Measurements from ENCODE around the gene PCNT. TPM values are rescaled to one million over a fixed set of nuclear protein-coding genes. Genes with fewer than 3 reads are reported as not detected.
A peak's percentile ranks its signal among the peaks of the same experiment; 100 is the strongest.

PCNT gene
- total and polyA plus RNA-seq, 9 of the 15 experiments (the other 6 are each of a cell fraction or from before 2014, with no cell fraction given), result 9.1 to 53.5 (median 31.3) TPM

GRCh38 chr21:46366966-46367365, 43.0 kb downstream of the PCNT start:
- Histone ChIP-seq H4K20me1 (replicated peaks; ENCODE audit: control insufficient read depth, insufficient read depth, low read length) (peaks cover 2% of the 10 kb centered on the region; the same call in 1 of the 2 replicates), H2AFZ (ENCODE audit: low read depth, low read length) (no peak overlapping the region), H3K36me3 (ENCODE audit: control insufficient read depth, insufficient read depth, low read length) (peaks cover 78% of the 10 kb centered on the region; the same call in 2 of the 3 replicates), H3K9me1 (ENCODE audit: control insufficient read depth, insufficient read depth, low read length) (no peaks in the 10 kb centered on the region), H3K27me3 (ENCODE audit: control insufficient read depth in 2 of 2, insufficient read depth in 2 of 2, low read length in 2 of 2) (no peaks in the 10 kb centered on the region; a peak in 1 of 5 replicates), H3K9me3 (replicated peaks; ENCODE audit: control insufficient read depth, insufficient read depth, low read depth, low read length) (no peaks in the 10 kb centered on the region), H3K9ac (ENCODE audit: insufficient read depth in 1 of 2, low read depth in 2 of 2, low read length in 2 of 2) (peak overlapping the region in 1 of 2 experiments; percentile 30; a peak in 1 of 4 replicates), H3K4me2 (ENCODE audit: insufficient read depth, low read length) (no peak overlapping the region), H3K27ac (ENCODE audit: extremely low read depth, low read depth, low read length) (no peak overlapping the region), H3K79me2 (ENCODE audit: control insufficient read depth, insufficient read depth, low read length) (peaks cover 20% of the 10 kb centered on the region; the same call in 2 of the 3 replicates), H3K4me1 (replicated peaks in 1 of 2; ENCODE audit: control insufficient read depth in 2 of 2, insufficient read depth in 2 of 2, low read length in 2 of 2) (peaks cover 0 to 11% of the 10 kb centered on the region in 2 experiments; a peak in 1 of 5 replicates), H3K4me3 (no peak overlapping the region)
- FAIRE-seq (no peak), DNase-seq (ENCODE audit: extremely low read depth in 1 of 4, low spot score in 3 of 4) (no peak), ATAC-seq (no peak)
- in situ Hi-C loops (cut with MboI) (no loop called here), intact Hi-C loops (cut with micrococcal nuclease) (no loop called here)
- 96% methylated on average over 20 of the region's 20 CpGs for WGBS (ENCODE audit: insufficient coverage, low coverage, missing lambda C conversion rate)
- BruUV-seq (replicated peaks), result no TSS peak
- POLR2A ChIA-PET, result interaction anchor here (0.6 kb wide), 1 partner anchor 20 kb away, joined by 3 read pairs; no protein-coding TSS in a partner anchor
- TF ChIP-seq ZNF444 (CRISPR knock-in tag; IDR thresholded peaks at IDR 0.05) (no peak), ZNF436 (CRISPR knock-in tag; IDR thresholded peaks at IDR 0.05) (no peak)
- CTCF ChIA-PET (ENCODE audit: low intra/inter-chr PET ratio), result no interaction called here

- FAIRE-seq, result peak; percentile 19
- peaks cover 70% of the 10 kb centered on the region; the same call in 2 of the 3 replicates for H3K36me3 ChIP-seq (ENCODE audit: control insufficient read depth, insufficient read depth, low read length)
- peaks cover 27% of the 10 kb centered on the region; the same call in 2 of the 3 replicates for H3K79me2 ChIP-seq (ENCODE audit: control insufficient read depth, insufficient read depth, low read length)
- no peaks in the 10 kb centered on the region; a peak in 2 of 5 replicates for H3K27me3 ChIP-seq (ENCODE audit: control insufficient read depth in 2 of 2, insufficient read depth in 2 of 2, low read length in 2 of 2)
- H3K9me3 ChIP-seq (replicated peaks; ENCODE audit: control insufficient read depth, insufficient read depth, low read depth, low read length), result no peaks in the 10 kb centered on the region
- no peak overlapping the region for H3K4me2 ChIP-seq (ENCODE audit: insufficient read depth, low read length)
- ChIA-PET POLR2A (interaction anchor here (0.8 to 1.0 kb wide), 2 partner anchors 11 to 248 kb away, joined by 3 read pairs; no protein-coding TSS in a partner anchor), CTCF (ENCODE audit: low intra/inter-chr PET ratio) (no interaction called here)
- H3K9ac ChIP-seq (ENCODE audit: insufficient read depth in 1 of 2, low read depth in 2 of 2, low read length in 2 of 2), result no peak overlapping the region
- H3K4me1 ChIP-seq (replicated peaks in 1 of 2; ENCODE audit: control insufficient read depth in 2 of 2, insufficient read depth in 2 of 2, low read length in 2 of 2), result peaks cover 0 to 9% of the 10 kb centered on the region in 2 experiments; a peak in 1 of 5 replicates
- DNase-seq (ENCODE audit: extremely low read depth in 1 of 4, low spot score in 3 of 4), result no peak
- ATAC-seq, result no peak
- H3K27ac ChIP-seq (ENCODE audit: extremely low read depth, low read depth, low read length), result no peak overlapping the region; the same call in 2 of the 3 replicates
- no TSS peak for BruUV-seq (replicated peaks)
- in situ Hi-C loops (cut with MboI) (no loop called here), intact Hi-C loops (cut with micrococcal nuclease) (no loop called here)
- no peak overlapping the region for H3K4me3 ChIP-seq
- 79% methylated on average over 11 of the region's 11 CpGs for WGBS (ENCODE audit: insufficient coverage, low coverage, missing lambda C conversion rate)
- H3K9me1 ChIP-seq (ENCODE audit: control insufficient read depth, insufficient read depth, low read length), result no peaks in the 10 kb centered on the region
- TF ChIP-seq NCOA2 (IDR thresholded peaks at IDR 0.05; ENCODE audit: partially characterized antibody in 2 of 2), result no peak
- TF ChIP-seq HNRNPLL (IDR thresholded peaks at IDR 0.05; ENCODE audit: low read depth, low read length, poor library complexity, severe bottlenecking), result no peak
- TF ChIP-seq ASH1L (IDR thresholded peaks at IDR 0.05; ENCODE audit: borderline replicate concordance, low read depth, partially characterized antibody), result no peak
- no peak for TF ChIP-seq KDM2B (CRISPR knock-in tag; IDR thresholded peaks at IDR 0.05)
- TF ChIP-seq ZFX (CRISPR knock-in tag; IDR thresholded peaks at IDR 0.05), result no peak
- no peak for TF ChIP-seq SP2 (IDR thresholded peaks at IDR 0.05; ENCODE audit: extremely low read depth, low read depth, low read length, poor library complexity, severe bottlenecking)
- TF ChIP-seq KHSRP (IDR thresholded peaks at IDR 0.05), result no peak
- TF ChIP-seq KLF10 (CRISPR knock-in tag; IDR thresholded peaks at IDR 0.05), result no peak
- TF ChIP-seq ZBTB1 (CRISPR knock-in tag; IDR thresholded peaks at IDR 0.05; ENCODE audit: borderline replicate concordance, low read depth), result no peak
- TF ChIP-seq MCM7 (IDR thresholded peaks at IDR 0.05), result no peak
- H2AFZ ChIP-seq (ENCODE audit: low read depth, low read length), result no peak overlapping the region
- peaks cover 5% of the 10 kb centered on the region; the same call in 1 of the 2 replicates for H4K20me1 ChIP-seq (replicated peaks; ENCODE audit: control insufficient read depth, insufficient read depth, low read length)
These were observed 44.8 kb downstream of the PCNT start for GRCh38 chr21:46368533-46369285.
